GM18858 (cell line): ENCODE results near the gene AUTS2.

ENCODE experiments used
- ATAC-seq: cut with Tn5 transposase; IDR thresholded peaks from one replicate; pipeline ENCODE4 v1.9.1; 2021; ENCODE audit not compliant: unreplicated experiment

Gene AUTS2

GRCh38 chr7:70741666-70742065 is 1143.4 kb downstream of the AUTS2 start:
- ATAC-seq: no peak

- ATAC-seq: no peak
Observed at GRCh38 chr7:70743531-70744325, 1145.5 kb downstream of the AUTS2 start.

GRCh38 chr7:70744492-70744891 is 1146.2 kb downstream of the AUTS2 start:
- no peak for ATAC-seq

- ATAC-seq: no peak
Observed at GRCh38 chr7:70749831-70750230, 1151.6 kb downstream of the AUTS2 start.

GRCh38 chr7:70751895-70752294 is 1153.6 kb downstream of the AUTS2 start:
- ATAC-seq: no peak

- ATAC-seq: no peak
Observed at GRCh38 chr7:70752794-70753241, 1154.5 kb downstream of the AUTS2 start.

GRCh38 chr7:70756789-70757188 is 1158.5 kb downstream of the AUTS2 start:
- ATAC-seq: no peak

- no peak for ATAC-seq
Observed at GRCh38 chr7:70758646-70759045, 1160.4 kb downstream of the AUTS2 start.

GRCh38 chr7:70759674-70760073 is 1161.4 kb downstream of the AUTS2 start:
- no peak for ATAC-seq

GRCh38 chr7:70761711-70762328 is 1163.5 kb downstream of the AUTS2 start:
- ATAC-seq: peak; percentile 33

- ATAC-seq: no peak
Observed at GRCh38 chr7:70762696-70763095, 1164.4 kb downstream of the AUTS2 start.

- ATAC-seq: peak; percentile 90
Observed at GRCh38 chr7:70763961-70764691, 1165.9 kb downstream of the AUTS2 start.

GRCh38 chr7:70764701-70765208 is 1166.5 kb downstream of the AUTS2 start:
- ATAC-seq: no peak

GRCh38 chr7:70765651-70766050 is 1167.4 kb downstream of the AUTS2 start:
- ATAC-seq: no peak

GRCh38 chr7:70766109-70766508 is 1167.8 kb downstream of the AUTS2 start:
- ATAC-seq: no peak

- no peak for ATAC-seq
Observed at GRCh38 chr7:70766694-70767093, 1168.4 kb downstream of the AUTS2 start.

- no peak for ATAC-seq
Observed at GRCh38 chr7:70770154-70770553, 1171.9 kb downstream of the AUTS2 start.

GRCh38 chr7:70771451-70771850 is 1173.2 kb downstream of the AUTS2 start:
- ATAC-seq: no peak

- ATAC-seq: no peak
Observed at GRCh38 chr7:70772891-70773290, 1174.6 kb downstream of the AUTS2 start.

GRCh38 chr7:70773406-70773805 is 1175.1 kb downstream of the AUTS2 start:
- no peak for ATAC-seq

GRCh38 chr7:70774950-70775527 is 1176.8 kb downstream of the AUTS2 start:
- no peak for ATAC-seq
